A673 (cell line): ENCODE results near the gene SGMS1. TPM values are rescaled to one million over a fixed set of nuclear protein-coding genes. Genes with fewer than 3 reads are reported as not detected.
"Not testable (repeated sequence)": the region's sequence is repeated elsewhere in the genome, so short reads cannot be mapped to it uniquely, and the experiment has no call there.

ENCODE experiments used
- BruUV-seq: library from RNA; stranded (reverse); fragments of 400-500 nt; replicated peaks from 2 replicates; lab custom pipeline; 2021; lab: Mats Ljungman, UMichigan
- CTCF ChIA-PET: fragments of 300-600 bp; sonication (Branson Sonifier 250); formaldehyde crosslinking; loops from one replicate; lab custom pipeline; 2022; ENCODE audit warnings: antibody characterized with exemption; lab: Charles Lee
- POLR2A ChIA-PET: fragments of 300-600 bp; sonication (Branson Sonifier 250); formaldehyde crosslinking; loops from one replicate; lab custom pipeline; 2022; ENCODE audit warnings: antibody characterized with exemption; ENCODE audit not compliant: low non-redundant PET; lab: Charles Lee
- DNase-seq: peaks from one replicate; pipeline ENCODE4 v3.0.0-alpha.2; 2015; ENCODE audit warnings: low spot score
- H3K27ac ChIP-seq: fragments of 200-600 bp; sonication (generic); 2 replicates; pipeline ENCODE4 v1.5.1; 2016; ENCODE audit warnings: mixed run types, low read depth, mild to moderate bottlenecking, mixed read lengths, antibody characterized with exemption, low read length; ENCODE audit not compliant: poor library complexity, severe bottlenecking
- H3K27me3 ChIP-seq: fragments of 200-600 bp; sonication (generic); replicated peaks from 2 replicates; pipeline ENCODE4 v1.6.1; 2017; ENCODE audit warnings: mixed run types, low read depth, mild to moderate bottlenecking, mixed read lengths, antibody characterized with exemption, low read length; ENCODE audit not compliant: insufficient read depth, poor library complexity
- H3K36me3 ChIP-seq: fragments of 200-600 bp; sonication (generic); 2 replicates; pipeline ENCODE4 v1.6.1; 2016; ENCODE audit warnings: mixed run types, mild to moderate bottlenecking, mixed read lengths, antibody characterized with exemption, low read length; ENCODE audit not compliant: insufficient read depth, poor library complexity, severe bottlenecking
- H3K4me1 ChIP-seq: fragments of 200-600 bp; sonication (generic); 2 replicates; pipeline ENCODE4 v1.6.1; 2017; ENCODE audit warnings: mixed run types, mild to moderate bottlenecking, mixed read lengths, antibody characterized with exemption, low read length; ENCODE audit not compliant: insufficient read depth, poor library complexity, severe bottlenecking
- H3K4me3 ChIP-seq: fragments of 200-600 bp; sonication (generic); 2 replicates; pipeline ENCODE4 v1.5.1; 2016; ENCODE audit warnings: low read depth, mixed run types, mild to moderate bottlenecking, mixed read lengths, low read length; ENCODE audit not compliant: poor library complexity, severe bottlenecking
- H3K9me3 ChIP-seq: fragments of 200-600 bp; sonication (generic); 2 replicates; pipeline ENCODE4 v1.6.1; 2016; ENCODE audit warnings: mixed run types, low read depth, mild to moderate bottlenecking, mixed read lengths, antibody characterized with exemption, low read length; ENCODE audit not compliant: poor library complexity, severe bottlenecking
- EZH2 ChIP-seq: fragments of 200-600 bp; sonication (generic); IDR thresholded peaks from 2 replicates; pipeline ENCODE4 v1.6.1; 2017; ENCODE audit warnings: borderline replicate concordance, low read depth, mild to moderate bottlenecking, mixed read lengths, antibody characterized with exemption, low read length; ENCODE audit not compliant: poor library complexity, severe bottlenecking
- intact Hi-C: fragments of 100-400 bp; cut with micrococcal nuclease; formaldehyde crosslinking; loops from one replicate; pipeline ENCODE4 v1.10.0; 2022; ENCODE audit not compliant: unreplicated experiment
- total RNA-seq: library from RNA; stranded (reverse); gene quantifications from 2 replicates; pipeline ENCODE4 v1.2.3, GENCODE V29; 2021
- TF ChIP-seq, protein P1 (sequence below): fragments of 300-800, 200-600 bp; sonication (generic); conservative IDR thresholded peaks from 2 replicates; pipeline ENCODE4 v1.5.1; 2017; ENCODE audit warnings: low read depth, mild to moderate bottlenecking, antibody characterized with exemption, low read length, moderate library complexity, mixed read lengths

Gene SGMS1
- total RNA-seq, 1 experiment from 2014 or later, result 13.0 TPM

GRCh38 chr10:50358411-50358810 lies 265.3 kb downstream of the SGMS1 start:
- CTCF ChIA-PET, result no interaction called here
- BruUV-seq, result no TSS peak

GRCh38 chr10:50356481-50356832 lies 267.3 kb downstream of the SGMS1 start:
- CTCF ChIA-PET, DNase-seq, H3K4me3 ChIP-seq, POLR2A ChIA-PET, H3K27ac ChIP-seq, H3K9me3 ChIP-seq, H3K27me3 ChIP-seq, H3K36me3 ChIP-seq, BruUV-seq, H3K4me1 ChIP-seq, intact Hi-C loops: not testable (repeated sequence)

More at GRCh38 chr10:50358411-50358810, 265.3 kb downstream of the SGMS1 start:
- Histone ChIP-seq H3K4me3 (no peak overlapping the region), H3K27me3 (no peaks in the 10 kb centered on the region), H3K9me3 (no peaks in the 10 kb centered on the region), H3K4me1 (peaks cover 6% of the 10 kb centered on the region), H3K27ac (no peak overlapping the region), H3K36me3 (no peaks in the 10 kb centered on the region)
- no peak for DNase-seq
- TF ChIP-seq, protein P1, sequence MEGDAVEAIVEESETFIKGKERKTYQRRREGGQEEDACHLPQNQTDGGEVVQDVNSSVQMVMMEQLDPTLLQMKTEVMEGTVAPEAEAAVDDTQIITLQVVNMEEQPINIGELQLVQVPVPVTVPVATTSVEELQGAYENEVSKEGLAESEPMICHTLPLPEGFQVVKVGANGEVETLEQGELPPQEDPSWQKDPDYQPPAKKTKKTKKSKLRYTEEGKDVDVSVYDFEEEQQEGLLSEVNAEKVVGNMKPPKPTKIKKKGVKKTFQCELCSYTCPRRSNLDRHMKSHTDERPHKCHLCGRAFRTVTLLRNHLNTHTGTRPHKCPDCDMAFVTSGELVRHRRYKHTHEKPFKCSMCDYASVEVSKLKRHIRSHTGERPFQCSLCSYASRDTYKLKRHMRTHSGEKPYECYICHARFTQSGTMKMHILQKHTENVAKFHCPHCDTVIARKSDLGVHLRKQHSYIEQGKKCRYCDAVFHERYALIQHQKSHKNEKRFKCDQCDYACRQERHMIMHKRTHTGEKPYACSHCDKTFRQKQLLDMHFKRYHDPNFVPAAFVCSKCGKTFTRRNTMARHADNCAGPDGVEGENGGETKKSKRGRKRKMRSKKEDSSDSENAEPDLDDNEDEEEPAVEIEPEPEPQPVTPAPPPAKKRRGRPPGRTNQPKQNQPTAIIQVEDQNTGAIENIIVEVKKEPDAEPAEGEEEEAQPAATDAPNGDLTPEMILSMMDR, result no peak
- TF ChIP-seq EZH2, result no peak
- intact Hi-C loops, result no loop called here
- POLR2A ChIA-PET, result no interaction called here

DNA sequence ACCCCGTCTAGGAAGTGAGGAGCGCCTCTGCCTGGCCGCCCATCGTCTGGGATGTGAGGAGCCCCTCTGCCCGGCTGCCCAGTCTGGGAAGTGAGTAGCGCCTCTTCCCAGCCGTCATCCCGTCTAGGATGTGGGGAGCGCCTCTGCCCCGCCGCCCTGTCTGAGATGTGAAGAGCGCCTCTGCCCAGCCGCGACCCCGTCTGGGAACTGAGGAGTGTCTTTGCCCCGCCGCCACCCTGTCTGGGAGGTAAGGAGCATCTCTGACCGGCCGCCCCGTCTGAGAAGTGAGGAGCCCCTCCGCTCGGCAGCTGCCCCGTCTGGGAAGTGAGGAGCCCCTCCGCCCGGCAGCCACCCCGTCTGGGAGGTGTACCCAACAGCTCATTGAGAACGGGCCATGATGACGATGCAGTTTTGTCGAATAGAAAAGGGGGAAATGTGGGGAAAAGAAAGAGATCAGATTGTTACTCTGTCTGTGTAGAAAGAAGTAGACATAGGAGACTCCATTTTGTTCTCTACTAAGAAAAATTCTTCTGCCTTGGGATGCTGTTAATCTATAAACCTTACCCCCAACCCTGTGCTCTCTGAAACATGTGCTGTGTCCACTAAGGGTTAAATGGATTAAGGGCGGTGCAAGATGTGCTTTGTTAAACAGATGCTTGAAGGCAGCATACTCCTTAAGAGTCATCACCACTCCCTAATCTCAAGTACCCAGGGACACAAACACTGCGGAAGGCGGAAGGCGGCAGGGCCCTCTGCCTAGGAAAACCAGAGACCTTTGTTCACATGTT lies 267.9 kb downstream of the SGMS1 start:
- DNase-seq, BruUV-seq, CTCF ChIA-PET, POLR2A ChIA-PET, H3K27ac ChIP-seq, H3K4me3 ChIP-seq, H3K36me3 ChIP-seq, H3K4me1 ChIP-seq, H3K9me3 ChIP-seq, H3K27me3 ChIP-seq, intact Hi-C loops: not testable (repeated sequence)

DNA sequence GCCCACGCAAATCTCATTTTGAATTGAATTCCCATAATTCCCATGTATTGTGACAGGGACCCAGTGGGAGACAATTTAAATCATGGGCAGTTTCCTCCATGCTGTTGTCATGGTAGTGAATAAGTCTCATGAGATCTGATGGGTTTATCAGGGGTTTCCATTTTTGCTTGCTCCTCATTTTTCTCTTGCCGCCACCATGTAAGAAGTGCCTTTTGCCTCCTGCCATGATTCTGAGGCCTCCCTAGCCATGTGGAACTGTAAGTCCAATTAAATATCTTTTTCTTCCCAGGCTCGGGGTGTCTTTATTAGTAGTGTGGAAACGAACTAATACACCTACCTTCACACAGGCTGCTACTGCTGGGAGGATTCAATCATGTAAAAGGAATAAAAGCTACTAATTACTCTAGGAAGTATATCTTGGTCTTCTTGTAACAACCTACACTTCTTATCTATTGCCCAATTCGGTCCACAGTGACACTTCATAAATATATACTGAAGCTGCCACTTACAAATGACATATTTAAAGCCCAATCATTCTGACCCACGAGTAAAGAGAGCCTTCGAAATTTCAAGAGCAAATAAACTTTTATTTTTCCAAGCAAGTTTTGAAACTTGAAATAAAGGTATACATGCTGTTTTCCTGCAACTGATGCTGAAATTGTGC lies 272.1 kb downstream of the SGMS1 start:
- no peak for DNase-seq
- POLR2A ChIA-PET, result no interaction called here

More for the DNA sequence above, 272.1 kb downstream of the SGMS1 start:
- H3K4me3 ChIP-seq, result no peak overlapping the region
- H3K27me3 ChIP-seq, result no peaks in the 10 kb centered on the region
- intact Hi-C loops, result no loop called here
- H3K36me3 ChIP-seq, result no peaks in the 10 kb centered on the region
- CTCF ChIA-PET, result no interaction called here
- TF ChIP-seq EZH2, result no peak
- TF ChIP-seq, protein P1, result no peak
- H3K9me3 ChIP-seq, result no peaks in the 10 kb centered on the region
- H3K27ac ChIP-seq, result no peak overlapping the region
- BruUV-seq, result no TSS peak
- H3K4me1 ChIP-seq, result no peaks in the 10 kb centered on the region
